Measurements from ENCODE around the gene RNF115.

The RNF115 gene

GRCh38 chr1:145717833-145718232 is 106.1 kb downstream of the RNF115 start:
- Histone ChIP-seq H3K27me3 (ENCODE audit: low read length) (no peaks in the 10 kb centered on the region), H3K36me3 (ENCODE audit: low read length) (no peaks in the 10 kb centered on the region), H2AFZ (ENCODE audit: low read depth, low read length, severe bottlenecking) (no peak overlapping the region), H4K20me1 (ENCODE audit: low read depth, low read length) (no peaks in the 10 kb centered on the region), H3K4me3 (ENCODE audit: insufficient read depth, low read length, poor library complexity, severe bottlenecking) (no peak overlapping the region), H3K27ac (ENCODE audit: low read depth, low read length) (no peak overlapping the region), H3K79me2 (ENCODE audit: insufficient read depth, low read length) (no peaks in the 10 kb centered on the region), H3F3A (ENCODE audit: insufficient read depth) (no peaks in the 10 kb centered on the region), H3K9me3 (ENCODE audit: insufficient read depth, low read length) (no peaks in the 10 kb centered on the region), H3K9ac (ENCODE audit: low read length) (no peak overlapping the region), H3K4me2 (ENCODE audit: low read depth, low read length, poor library complexity, severe bottlenecking) (no peak overlapping the region), H3K9me2 (replicated peaks; ENCODE audit: insufficient read depth, low read length) (no peaks in the 10 kb centered on the region)
- TF ChIP-seq EZH2phosphoT487 (conservative IDR thresholded peaks at IDR 0.05; ENCODE audit: low read length) = no peak
- TF ChIP-seq CTCF (IDR thresholded peaks at IDR 0.05; ENCODE audit: insufficient read depth, low read length, poor library complexity, severe bottlenecking) = no peak

GRCh38 chr1:145716641-145717345 is 107.1 kb downstream of the RNF115 start:
- Histone ChIP-seq H3K27me3 (ENCODE audit: low read length) (no peaks in the 10 kb centered on the region), H3K36me3 (ENCODE audit: low read length) (no peaks in the 10 kb centered on the region), H3F3A (ENCODE audit: insufficient read depth) (no peaks in the 10 kb centered on the region), H3K27ac (ENCODE audit: low read depth, low read length) (no peak overlapping the region), H3K4me2 (ENCODE audit: low read depth, low read length, poor library complexity, severe bottlenecking) (no peak overlapping the region), H3K9me2 (replicated peaks; ENCODE audit: insufficient read depth, low read length) (no peaks in the 10 kb centered on the region), H3K9me3 (ENCODE audit: insufficient read depth, low read length) (no peaks in the 10 kb centered on the region), H3K79me2 (ENCODE audit: insufficient read depth, low read length) (no peaks in the 10 kb centered on the region), H3K4me3 (ENCODE audit: insufficient read depth, low read length, poor library complexity, severe bottlenecking) (no peak overlapping the region), H2AFZ (ENCODE audit: low read depth, low read length, severe bottlenecking) (no peak overlapping the region), H4K20me1 (ENCODE audit: low read depth, low read length) (no peaks in the 10 kb centered on the region), H3K9ac (ENCODE audit: low read length) (no peak overlapping the region)
- TF ChIP-seq EZH2phosphoT487 (conservative IDR thresholded peaks at IDR 0.05; ENCODE audit: low read length) (no peak), CTCF (IDR thresholded peaks at IDR 0.05; ENCODE audit: insufficient read depth, low read length, poor library complexity, severe bottlenecking) (no peak)

DNA sequence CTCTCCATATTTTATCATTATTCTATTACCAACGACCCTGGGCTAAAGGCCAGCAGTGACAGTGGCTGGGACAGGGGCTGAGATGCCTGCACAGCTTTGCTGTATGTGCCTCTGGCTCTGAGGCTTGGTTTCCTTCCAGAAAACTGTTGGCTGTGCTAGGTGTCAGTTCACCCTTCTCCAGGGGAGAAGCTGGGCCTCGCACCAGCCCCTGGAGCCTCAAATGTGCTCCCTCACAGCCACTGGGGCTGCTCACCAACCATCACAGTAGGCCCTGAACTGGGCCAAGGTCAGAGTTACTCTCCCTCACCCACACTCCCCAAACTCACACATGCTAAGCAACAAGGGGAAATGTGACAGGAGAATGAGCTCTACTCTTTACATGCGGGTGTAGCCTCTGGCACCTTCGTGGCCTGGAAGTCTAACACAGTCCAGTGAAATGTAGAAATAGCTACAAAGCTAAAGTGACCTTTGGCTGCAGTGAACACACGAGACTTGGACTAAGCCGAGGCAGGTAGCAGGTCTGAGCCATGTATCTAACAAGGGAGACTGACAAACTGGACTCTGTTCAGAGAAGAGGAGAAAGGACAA is 109.3 kb downstream of the RNF115 start:
- TF ChIP-seq CTCF (IDR thresholded peaks at IDR 0.05; ENCODE audit: insufficient read depth, low read length, poor library complexity, severe bottlenecking) (no peak), EZH2phosphoT487 (conservative IDR thresholded peaks at IDR 0.05; ENCODE audit: low read length) (no peak)
- H3F3A ChIP-seq (ENCODE audit: insufficient read depth) = no peaks in the 10 kb centered on the region
- H3K4me2 ChIP-seq (ENCODE audit: low read depth, low read length, poor library complexity, severe bottlenecking) = no peak overlapping the region
- H3K79me2 ChIP-seq (ENCODE audit: insufficient read depth, low read length) = no peaks in the 10 kb centered on the region
- H3K9me3 ChIP-seq (ENCODE audit: insufficient read depth, low read length) = no peaks in the 10 kb centered on the region
- no peak overlapping the region for H3K9ac ChIP-seq (ENCODE audit: low read length)
- no peaks in the 10 kb centered on the region for H3K36me3 ChIP-seq (ENCODE audit: low read length)
- H3K4me3 ChIP-seq (ENCODE audit: insufficient read depth, low read length, poor library complexity, severe bottlenecking) = no peak overlapping the region
- H3K9me2 ChIP-seq (replicated peaks; ENCODE audit: insufficient read depth, low read length) = no peaks in the 10 kb centered on the region
- no peaks in the 10 kb centered on the region for H3K27me3 ChIP-seq (ENCODE audit: low read length)
- H2AFZ ChIP-seq (ENCODE audit: low read depth, low read length, severe bottlenecking) = no peak overlapping the region
- H4K20me1 ChIP-seq (ENCODE audit: low read depth, low read length) = no peaks in the 10 kb centered on the region
- H3K27ac ChIP-seq (ENCODE audit: low read depth, low read length) = no peak overlapping the region

All from SU-DHL-6 (cell line).